ENCODE results near the gene ATP5PD. TPM values are rescaled to one million over a fixed set of nuclear protein-coding genes. Genes with fewer than 3 reads are reported as not detected.

The ATP5PD gene
- total and polyA plus RNA-seq, 2 donors from 2014 or later, result 261 to 916 TPM

DNA sequence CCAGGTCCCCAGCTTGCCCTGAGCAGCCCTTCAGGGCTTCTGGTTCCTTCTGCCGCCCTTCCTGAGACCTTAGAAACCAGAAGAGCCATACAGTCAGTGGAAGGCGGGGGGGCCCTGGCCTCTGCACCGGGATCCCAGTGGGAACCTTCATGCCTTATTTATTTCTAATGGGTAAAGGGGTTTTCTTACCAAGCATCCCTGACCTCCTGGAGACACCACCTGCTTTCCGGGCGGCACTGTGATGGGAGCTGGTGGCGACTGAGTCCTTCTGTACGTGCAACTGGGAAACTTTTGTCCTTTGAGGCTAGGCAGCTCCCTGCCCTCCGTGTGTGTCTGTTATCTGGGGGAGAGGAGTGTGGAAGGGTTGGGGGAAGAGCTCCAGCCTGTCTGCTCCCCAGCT, 41.5 kb downstream of the ATP5PD start:
- FAIRE-seq, result no peak
- H3K9ac ChIP-seq (ENCODE audit: low read length in 3 of 3), result no peak overlapping the region
- H3K36me3 ChIP-seq (ENCODE audit: control insufficient read depth in 2 of 3, insufficient read depth in 3 of 3, low read length in 3 of 3), result peaks cover 0 to 4% (median 4%) of the 10 kb centered on the region in 3 donors
- no peaks in the 10 kb centered on the region for H3K9me3 ChIP-seq (ENCODE audit: control insufficient read depth in 2 of 3, insufficient read depth in 1 of 3, low read length in 3 of 3)
- no peaks in the 10 kb centered on the region for H3K4me1 ChIP-seq (ENCODE audit: control insufficient read depth in 2 of 3, insufficient read depth in 2 of 3, low read depth in 1 of 3, low read length in 3 of 3)
- no peak overlapping the region for H3K27ac ChIP-seq (ENCODE audit: low read depth in 2 of 2, low read length in 2 of 2)
- no peak overlapping the region for H3K4me3 ChIP-seq (ENCODE audit: low read length in 3 of 3)
- DNase-seq, result no peak
- no peak for TF ChIP-seq CTCF (IDR thresholded peaks at IDR 0.05; ENCODE audit: borderline replicate concordance, extremely low read depth, insufficient read depth)
- intact Hi-C loops (cut with DNase I), result no loop called here
- no peaks in the 10 kb centered on the region for H3K27me3 ChIP-seq (ENCODE audit: control insufficient read depth, insufficient read depth, low read length)

DNA sequence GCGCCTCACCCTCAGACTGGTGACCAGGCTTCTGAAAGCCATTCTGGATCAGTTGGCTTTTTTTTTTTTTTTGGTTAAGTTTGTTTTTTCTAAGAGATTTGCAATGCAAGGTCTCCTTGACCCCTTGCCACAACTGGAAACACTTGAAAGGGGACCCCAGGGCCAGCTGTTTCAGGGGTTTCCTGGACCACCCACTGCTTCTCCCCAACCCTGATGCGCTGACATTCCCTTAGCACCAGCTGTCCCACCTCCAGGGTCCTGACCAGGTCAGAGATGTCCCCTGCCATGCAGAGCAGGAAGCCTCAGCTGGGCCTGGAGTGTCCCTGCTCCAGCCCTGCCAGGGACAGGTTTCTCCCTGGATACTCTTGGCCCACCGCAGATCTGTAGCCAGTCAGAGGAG, 42.4 kb downstream of the ATP5PD start:
- TF ChIP-seq CTCF (IDR thresholded peaks at IDR 0.05; ENCODE audit: borderline replicate concordance, extremely low read depth, insufficient read depth), result no peak
- no peaks in the 10 kb centered on the region for H3K27me3 ChIP-seq (ENCODE audit: control insufficient read depth, insufficient read depth, low read length)
- H3K4me3 ChIP-seq (ENCODE audit: low read length in 3 of 3), result no peak overlapping the region
- peaks cover 0 to 7% (median 4%) of the 10 kb centered on the region in 3 donors for H3K36me3 ChIP-seq (ENCODE audit: control insufficient read depth in 2 of 3, insufficient read depth in 3 of 3, low read length in 3 of 3)
- DNase-seq (no peak), FAIRE-seq (no peak)
- H3K27ac ChIP-seq (ENCODE audit: low read depth in 2 of 2, low read length in 2 of 2), result no peak overlapping the region
- H3K9ac ChIP-seq (ENCODE audit: low read length in 3 of 3), result no peak overlapping the region
- no peaks in the 10 kb centered on the region for H3K4me1 ChIP-seq (ENCODE audit: control insufficient read depth in 2 of 3, insufficient read depth in 2 of 3, low read depth in 1 of 3, low read length in 3 of 3)
- H3K9me3 ChIP-seq (ENCODE audit: control insufficient read depth in 2 of 3, insufficient read depth in 1 of 3, low read length in 3 of 3), result no peaks in the 10 kb centered on the region
- intact Hi-C loops (cut with DNase I), result no loop called here

- Histone ChIP-seq H3K27ac (ENCODE audit: low read depth in 2 of 2, low read length in 2 of 2) (no peak overlapping the region), H3K36me3 (ENCODE audit: control insufficient read depth in 2 of 3, insufficient read depth in 3 of 3, low read length in 3 of 3) (peaks cover 0 to 7% (median 4%) of the 10 kb centered on the region in 3 donors), H3K4me3 (ENCODE audit: low read length in 3 of 3) (no peak overlapping the region), H3K4me1 (ENCODE audit: control insufficient read depth in 2 of 3, insufficient read depth in 2 of 3, low read depth in 1 of 3, low read length in 3 of 3) (no peaks in the 10 kb centered on the region), H3K27me3 (ENCODE audit: control insufficient read depth, insufficient read depth, low read length) (no peaks in the 10 kb centered on the region), H3K9ac (ENCODE audit: low read length in 3 of 3) (no peak overlapping the region), H3K9me3 (ENCODE audit: control insufficient read depth in 2 of 3, insufficient read depth in 1 of 3, low read length in 3 of 3) (no peaks in the 10 kb centered on the region)
- no peak for TF ChIP-seq CTCF (IDR thresholded peaks at IDR 0.05; ENCODE audit: borderline replicate concordance, extremely low read depth, insufficient read depth)
- FAIRE-seq, result no peak
- intact Hi-C loops (cut with DNase I), result no loop called here
- DNase-seq, result no peak
These were observed 42.8 kb downstream of the ATP5PD start for GRCh38 chr17:75003957-75004355.

Measured in kidney (tissue), 14 donors.